Heart left ventricle (tissue), 13 donors: ENCODE results near the gene TRIM38.

Experiments used
- POLR2A ChIP-seq, 2 donors: fragments of 450-650 bp; IDR thresholded peaks; one replicate each; pipeline ENCODE4 v1.6.1; 2017; ENCODE audit warnings: antibody characterized with exemption in 2 of 2, mild to moderate bottlenecking in 2 of 2, moderate library complexity in 2 of 2
- TF ChIP-seq, protein P1 (sequence below), 12 donors: fragments of 200-600 bp; sonication (generic) in 4 of 12; IDR thresholded peaks; one replicate each; pipeline versions ENCODE4 v1.5.0 to v1.8.0; 2018 to 2022; ENCODE audit warnings: antibody characterized with exemption in 12 of 12, mild to moderate bottlenecking in 5 of 12
- donor health status: ischemic (EF 13 %, LVEDD 7.1; RV severe dilation, severe dysfunction).
- donor health status: DM: no; HTN: yes; CAD: no.
- donor health status: DM: no; HTN: no; CAD: no.
- donor health status: ischemic (EF 25% LVEDD 6.9; RV normal size, moderate dysfunction).
- donor health status: ischemic (EF 25% LVEDD 5.7; RV mildly dilated, moderate dysfunction).
- donor health status: ischemic (EF 35%, LVEDD 5.7; RV mildly dilated, moderate dysfunction).
- donor health status: nonischemic (EF 11% LVEDD 7.7; RV severe dilation, severe dysfunction).
- donor health status: DM: yes; HTN: yes; CAD: no.
- donor health status: PGD.
- donor health status: ischemic (EF 29% LVEDD 5.4; RV normal size, mild dysfunction).
- donor health status: nonischemic (EF 23%, LVEDD 6.1; RV moderate dilation, normal function).

- TF ChIP-seq, protein P1, sequence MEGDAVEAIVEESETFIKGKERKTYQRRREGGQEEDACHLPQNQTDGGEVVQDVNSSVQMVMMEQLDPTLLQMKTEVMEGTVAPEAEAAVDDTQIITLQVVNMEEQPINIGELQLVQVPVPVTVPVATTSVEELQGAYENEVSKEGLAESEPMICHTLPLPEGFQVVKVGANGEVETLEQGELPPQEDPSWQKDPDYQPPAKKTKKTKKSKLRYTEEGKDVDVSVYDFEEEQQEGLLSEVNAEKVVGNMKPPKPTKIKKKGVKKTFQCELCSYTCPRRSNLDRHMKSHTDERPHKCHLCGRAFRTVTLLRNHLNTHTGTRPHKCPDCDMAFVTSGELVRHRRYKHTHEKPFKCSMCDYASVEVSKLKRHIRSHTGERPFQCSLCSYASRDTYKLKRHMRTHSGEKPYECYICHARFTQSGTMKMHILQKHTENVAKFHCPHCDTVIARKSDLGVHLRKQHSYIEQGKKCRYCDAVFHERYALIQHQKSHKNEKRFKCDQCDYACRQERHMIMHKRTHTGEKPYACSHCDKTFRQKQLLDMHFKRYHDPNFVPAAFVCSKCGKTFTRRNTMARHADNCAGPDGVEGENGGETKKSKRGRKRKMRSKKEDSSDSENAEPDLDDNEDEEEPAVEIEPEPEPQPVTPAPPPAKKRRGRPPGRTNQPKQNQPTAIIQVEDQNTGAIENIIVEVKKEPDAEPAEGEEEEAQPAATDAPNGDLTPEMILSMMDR (IDR thresholded peaks at IDR 0.05) = no peak
- no peak for TF ChIP-seq POLR2A (IDR thresholded peaks at IDR 0.05)
Measured at GRCh38 chr6:25913741-25914140, 48.9 kb upstream of the TRIM38 start.
